HL-60 (cell line): Measurements from ENCODE around the gene MAP2K5.
"Not testable (repeated sequence)": the region's sequence is repeated elsewhere in the genome, so short reads cannot be mapped to it uniquely, and the experiment has no call there.

Experiments used
- DNase-seq, 2 experiments: peaks; one replicate each; pipeline ENCODE4 v3.0.0-alpha.2; 2010 to 2020; ENCODE audit warnings: low read depth in 1 of 2, low spot score in 1 of 2
- H3K27ac ChIP-seq: fragments of 250-450 bp; sonication (Bioruptor Pico); replicated peaks from 2 replicates; pipeline ENCODE4 v1.5.1; 2020; ENCODE audit warnings: mild to moderate bottlenecking, moderate library complexity
- H3K27me3 ChIP-seq: fragments of 250-450 bp; sonication (Bioruptor Pico); 2 replicates; pipeline ENCODE4 v1.5.1; 2021; ENCODE audit warnings: mild to moderate bottlenecking, moderate library complexity; ENCODE audit not compliant: insufficient read depth, poor library complexity, severe bottlenecking
- H3K4me3 ChIP-seq: replicated peaks from 2 replicates; pipeline ENCODE4 v1.5.1; 2011; ENCODE audit warnings: mild to moderate bottlenecking, control low read depth, low read length; ENCODE audit not compliant: insufficient read depth
- CTCF ChIP-seq: IDR thresholded peaks from one replicate; pipeline ENCODE4 v1.5.1; 2011; ENCODE audit warnings: low read length, control low read depth, inconsistent platforms; ENCODE audit not compliant: insufficient read depth
- GABPA ChIP-seq: IDR thresholded peaks from 2 replicates; pipeline ENCODE4 v1.6.1; 2012; ENCODE audit warnings: low read depth
- POLR2AphosphoS5 ChIP-seq: IDR thresholded peaks from 2 replicates; pipeline ENCODE4 v1.6.1; 2012; ENCODE audit warnings: low read depth
- REST ChIP-seq: IDR thresholded peaks from 2 replicates; pipeline ENCODE4 v1.6.1; 2012; ENCODE audit warnings: low read depth; ENCODE audit not compliant: insufficient replicate concordance
- SPI1 ChIP-seq: IDR thresholded peaks from 2 replicates; pipeline ENCODE4 v1.6.1; 2012; ENCODE audit warnings: low read depth, mild to moderate bottlenecking, borderline replicate concordance

Gene MAP2K5

GRCh38 chr15:67660446-67660845, 117.9 kb downstream of the MAP2K5 start:
- TF ChIP-seq POLR2AphosphoS5 = no peak
- TF ChIP-seq SPI1 = no peak
- TF ChIP-seq REST = no peak
- no peak for TF ChIP-seq GABPA
- no peak for TF ChIP-seq CTCF
- Histone ChIP-seq H3K27ac (no peak overlapping the region), H3K27me3 (no peaks in the 10 kb centered on the region), H3K4me3 (no peak overlapping the region)
- no peak for DNase-seq

GRCh38 chr15:67660874-67661606, 118.5 kb downstream of the MAP2K5 start:
- Histone ChIP-seq H3K27me3 (no peaks in the 10 kb centered on the region), H3K4me3 (no peak overlapping the region), H3K27ac (no peak overlapping the region)
- no peak for DNase-seq
- TF ChIP-seq POLR2AphosphoS5 = no peak
- TF ChIP-seq REST = no peak
- no peak for TF ChIP-seq GABPA
- TF ChIP-seq CTCF = no peak
- TF ChIP-seq SPI1 = no peak

GRCh38 chr15:67670647-67671305, 128.3 kb downstream of the MAP2K5 start:
- no peak for TF ChIP-seq GABPA
- TF ChIP-seq REST = no peak
- no peak for TF ChIP-seq SPI1
- no peak for TF ChIP-seq CTCF
- TF ChIP-seq POLR2AphosphoS5 = no peak
- no peak for DNase-seq
- Histone ChIP-seq H3K27me3 (no peaks in the 10 kb centered on the region), H3K27ac (no peak overlapping the region), H3K4me3 (no peak overlapping the region)

GRCh38 chr15:67672834-67673233, 130.3 kb downstream of the MAP2K5 start:
- H3K27me3 ChIP-seq, H3K27ac ChIP-seq, DNase-seq, H3K4me3 ChIP-seq: not testable (repeated sequence)
